Measurements from ENCODE around the gene MOV10L1. TPM values are rescaled to one million over a fixed set of nuclear protein-coding genes. Genes with fewer than 3 reads are reported as not detected.

The MOV10L1 gene
- total and polyA plus RNA-seq, 2 experiments from 2014 or later, result 0.73 to 1.8 TPM

DNA sequence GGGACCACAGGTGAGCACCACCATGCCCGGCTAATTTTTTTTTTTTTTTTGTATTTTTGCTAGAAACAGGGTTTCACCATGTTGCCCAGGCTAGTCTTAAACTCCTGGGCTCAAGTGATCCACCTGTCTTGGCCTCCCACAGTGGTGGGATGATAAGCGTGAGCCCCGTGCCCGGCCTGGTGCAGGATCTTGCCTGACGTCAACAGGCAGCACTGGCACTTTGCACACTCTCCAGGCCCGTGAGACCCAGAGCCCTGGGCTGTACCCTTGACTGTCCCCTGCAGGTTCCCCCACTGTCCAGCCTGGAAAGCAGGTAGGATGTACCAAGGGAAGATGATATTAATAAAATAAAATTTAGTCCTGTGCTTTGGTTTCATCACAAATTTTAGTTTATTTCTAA, 51.7 kb downstream of the MOV10L1 start (continued):
- TF ChIP-seq REST (IDR thresholded peaks at IDR 0.05; ENCODE audit: unreplicated experiment), result no peak
- no peak for TF ChIP-seq ZNF331 (CRISPR knock-in tag; IDR thresholded peaks at IDR 0.05; ENCODE audit: low read depth)
- no peak for TF ChIP-seq CREB1 (CRISPR knock-in tag; IDR thresholded peaks at IDR 0.05; ENCODE audit: low read depth)
- no peak for TF ChIP-seq ZNF114 (CRISPR knock-in tag; IDR thresholded peaks at IDR 0.05)
- no peak for TF ChIP-seq JUNB (IDR thresholded peaks at IDR 0.05; ENCODE audit: unreplicated experiment)
- no peak for TF ChIP-seq POLR2AphosphoS5 (IDR thresholded peaks at IDR 0.05; ENCODE audit: low read depth)
- no peak for TF ChIP-seq STAT1 (IDR thresholded peaks at IDR 0.05; ENCODE audit: unreplicated experiment)

GRCh38 chr22:50141891-50142363, 52.1 kb downstream of the MOV10L1 start:
- ATAC-seq (peak; percentile 76), DNase-seq (ENCODE audit: low spot score) (peak; percentile 76)
- Histone ChIP-seq H3K27ac (ENCODE audit: low read depth) (no peak overlapping the region), H3K4me1 (ENCODE audit: insufficient read depth) (no peaks in the 10 kb centered on the region), H3K79me2 (replicated peaks; ENCODE audit: insufficient read depth) (no peaks in the 10 kb centered on the region), H2AFZ (no peak overlapping the region), H4K20me1 (replicated peaks; ENCODE audit: insufficient read depth) (no peaks in the 10 kb centered on the region), H3K4me2 (no peak overlapping the region), H3K27me3 (ENCODE audit: insufficient read depth) (no peaks in the 10 kb centered on the region), H3K4me3 (no peak overlapping the region), H3K9me2 (ENCODE audit: insufficient read depth) (no peaks in the 10 kb centered on the region), H3K36me3 (ENCODE audit: insufficient read depth) (no peaks in the 10 kb centered on the region), H3F3A (replicated peaks; ENCODE audit: low read depth) (no peaks in the 10 kb centered on the region)
- Mint-ChIP-seq H3K36me3 (ENCODE audit: low read depth) (no peaks in the 10 kb centered on the region), H3K27ac (no peak overlapping the region), H3K4me3 (no peak overlapping the region), H3K9me3 (no peaks in the 10 kb centered on the region), H3K4me1 (peaks cover 6% of the 10 kb centered on the region), H3K27me3 (ENCODE audit: insufficient read depth, low read depth, poor library complexity) (peaks cover 8% of the 10 kb centered on the region)
- no peak for TF ChIP-seq REST (IDR thresholded peaks at IDR 0.05; ENCODE audit: unreplicated experiment)
- TF ChIP-seq CTCF (conservative IDR thresholded peaks at IDR 0.05; ENCODE audit: low read depth in 2 of 2), result peak; percentile 62 to 64

Data from GM23338 (cell line).